GM13976 (cell line): ENCODE data around the gene TMEM82.
"Not testable (repeated sequence)": the region's sequence is repeated elsewhere in the genome, so short reads cannot be mapped to it uniquely, and the experiment has no call there.

ENCODE experiments used
- DNase-seq: peaks from one replicate; pipeline ENCODE4 v3.0.0; 2012; ENCODE audit warnings: low spot score
- CTCF ChIP-seq: IDR thresholded peaks from 2 replicates; pipeline ENCODE4 v1.5.1; 2012; ENCODE audit warnings: borderline replicate concordance, mild to moderate bottlenecking; ENCODE audit not compliant: insufficient read depth; ENCODE audit errors: extremely low read depth, missing control alignments, control extremely low read depth
- in situ Hi-C: fragments of 300-500 bp; cut with MboI; formaldehyde crosslinking; loops from one replicate; pipeline ENCODE4 v1.12.0; 2022; ENCODE audit warnings: low sequenced_read_pairs, mixed read lengths, inconsistent platforms; ENCODE audit not compliant: unreplicated experiment

TMEM82 gene

GRCh38 chr1:15742339-15742801 lies at the start of gene TMEM82:
Gene TMEM82 (plus strand): TSS chr1:15742499. CDS start chr1:15742560, 61 bp downstream.
- in situ Hi-C loops: loop anchor here (10.0 to 25.0 kb wide), 2 partner anchors 148 to 405 kb away; no protein-coding TSS in a partner anchor
- DNase-seq: no peak
- no peak for TF ChIP-seq CTCF

- DNase-seq: no peak
- TF ChIP-seq CTCF: no peak
- in situ Hi-C loops: no loop called here
These were observed 48.9 kb upstream of the TMEM82 start for GRCh38 chr1:15693371-15693770.

GRCh38 chr1:15696956-15697521 lies 45.3 kb upstream of the TMEM82 start:
- no peak for TF ChIP-seq CTCF
- peak; percentile 84 for DNase-seq
- in situ Hi-C loops: no loop called here

- TF ChIP-seq CTCF: no peak
- in situ Hi-C loops: no loop called here
- DNase-seq: no peak
These were observed 44.1 kb upstream of the TMEM82 start for GRCh38 chr1:15698201-15698600.

- DNase-seq, in situ Hi-C loops: not testable (repeated sequence)
These were observed 43.0 kb upstream of the TMEM82 start for GRCh38 chr1:15699321-15699720.

- in situ Hi-C loops: no loop called here
- DNase-seq: no peak
- TF ChIP-seq CTCF: no peak
These were observed 41.8 kb upstream of the TMEM82 start for GRCh38 chr1:15700508-15700907.

GRCh38 chr1:15701784-15702183 lies 40.5 kb upstream of the TMEM82 start:
- in situ Hi-C loops: no loop called here
- no peak for TF ChIP-seq CTCF
- DNase-seq: no peak
